HFFc6 (cell line): ENCODE data around the gene MYLK. TPM values are rescaled to one million over a fixed set of nuclear protein-coding genes. Genes with fewer than 3 reads are reported as not detected.

Experiments used
- DNase-seq: peaks from one replicate; pipeline ENCODE4 v3.0.0-alpha.2; 2018
- H3K27ac Mint-ChIP-seq: 2 replicates; pipeline ENCODE4 v1.8.0; 2020; ENCODE audit warnings: mild to moderate bottlenecking, mixed read lengths
- H3K27me3 Mint-ChIP-seq: 2 replicates; pipeline ENCODE4 v1.8.0; 2021; ENCODE audit warnings: mild to moderate bottlenecking, moderate library complexity, mixed read lengths; ENCODE audit not compliant: insufficient read depth
- H3K36me3 Mint-ChIP-seq: 2 replicates; pipeline ENCODE4 v1.8.0; 2021; ENCODE audit warnings: low read depth, mixed read lengths
- H3K4me1 Mint-ChIP-seq: 2 replicates; pipeline ENCODE4 v1.8.0; 2020; ENCODE audit warnings: low read depth, mixed read lengths
- H3K4me3 Mint-ChIP-seq: 2 replicates; pipeline ENCODE4 v1.8.0; 2020; ENCODE audit warnings: mild to moderate bottlenecking, moderate library complexity, mixed read lengths
- H3K9me3 Mint-ChIP-seq: 2 replicates; pipeline ENCODE4 v1.8.0; 2020; ENCODE audit warnings: mild to moderate bottlenecking, mixed read lengths
- CTCF ChIP-seq: fragments of 200-600 bp; sonication (generic); IDR thresholded peaks from 2 replicates; pipeline ENCODE4 v1.5.0; 2021; ENCODE audit warnings: antibody characterized with exemption, mild to moderate bottlenecking
- total RNA-seq, 6 experiments: library from RNA; stranded (reverse); fragmentation: NEBNext Ultra II Directional; extraction: Animal tissue kit (Norgen Biotek cat#: 25700); gene quantifications; 2 replicates in 1 of 6; 3 replicates in 5 of 6; pipeline ENCODE4 v1.2.3, GENCODE V29; 2021

The MYLK gene
- total RNA-seq, 6 experiments from 2014 or later, result 296 to 431 (median 335) TPM

- peak overlapping the region; percentile 52 for H3K27ac Mint-ChIP-seq
- H3K9me3 Mint-ChIP-seq, result no peaks in the 10 kb centered on the region
- no peak for TF ChIP-seq CTCF
- peaks cover 47% of the 10 kb centered on the region for H3K36me3 Mint-ChIP-seq
- H3K27me3 Mint-ChIP-seq, result no peaks in the 10 kb centered on the region
- peak overlapping the region; percentile 93 for H3K4me3 Mint-ChIP-seq
- peaks cover 53% of the 10 kb centered on the region for H3K4me1 Mint-ChIP-seq
- DNase-seq, result no peak
Observed at GRCh38 chr3:123883701-123884202, 380 bp downstream of the MYLK start.

GRCh38 chr3:123883111-123883510 is 1.0 kb downstream of the MYLK start:
- Mint-ChIP-seq H3K36me3 (peaks cover 52% of the 10 kb centered on the region), H3K4me3 (peak overlapping the region; percentile 93), H3K27me3 (no peaks in the 10 kb centered on the region), H3K9me3 (no peaks in the 10 kb centered on the region), H3K27ac (peak overlapping the region; percentile 52), H3K4me1 (peaks cover 59% of the 10 kb centered on the region)
- no peak for TF ChIP-seq CTCF
- no peak for DNase-seq

GRCh38 chr3:123881771-123882170 is 2.4 kb downstream of the MYLK start:
- Mint-ChIP-seq H3K4me1 (peaks cover 73% of the 10 kb centered on the region), H3K4me3 (peak overlapping the region; percentile 93), H3K27me3 (no peaks in the 10 kb centered on the region)

GRCh38 chr3:123880998-123881561 is 3.1 kb downstream of the MYLK start:
- H3K4me1 Mint-ChIP-seq, result peaks cover 77% of the 10 kb centered on the region
- no peaks in the 10 kb centered on the region for H3K9me3 Mint-ChIP-seq
- peak; percentile 64 for DNase-seq
- TF ChIP-seq CTCF, result peak; percentile 83
- H3K27ac Mint-ChIP-seq, result peak overlapping the region; percentile 68
- peak overlapping the region; percentile 93 for H3K4me3 Mint-ChIP-seq
- H3K27me3 Mint-ChIP-seq, result no peaks in the 10 kb centered on the region
- H3K36me3 Mint-ChIP-seq, result peaks cover 70% of the 10 kb centered on the region

More at GRCh38 chr3:123881771-123882170, 2.4 kb downstream of the MYLK start:
- H3K27ac Mint-ChIP-seq, result peak overlapping the region; percentile 68
- no peaks in the 10 kb centered on the region for H3K9me3 Mint-ChIP-seq
- DNase-seq, result no peak
- no peak for TF ChIP-seq CTCF
- peaks cover 65% of the 10 kb centered on the region for H3K36me3 Mint-ChIP-seq

GRCh38 chr3:123878807-123879206 is 5.3 kb downstream of the MYLK start:
- Mint-ChIP-seq H3K9me3 (no peaks in the 10 kb centered on the region), H3K36me3 (peaks cover 86% of the 10 kb centered on the region), H3K27ac (no peak overlapping the region), H3K27me3 (no peaks in the 10 kb centered on the region), H3K4me3 (no peak overlapping the region), H3K4me1 (peaks cover 95% of the 10 kb centered on the region)
- TF ChIP-seq CTCF, result no peak
- no peak for DNase-seq
